Stimulated activated CD4-positive, alpha-beta T cell treated with anti-CD3 and anti-CD28 coated beads, Interleukin-4, amount 100 ng/mL, for 1 hour (primary cell): ENCODE results near the gene TLE4.
"Not testable (repeated sequence)": the region's sequence is repeated elsewhere in the genome, so short reads cannot be mapped to it uniquely, and the experiment has no call there.

ENCODE experiments used
- DNase-seq: peaks from one replicate; pipeline ENCODE4 v3.0.0-alpha.2; 2020

The TLE4 gene

GRCh38 chr9:79571309-79572031 is at the start of gene TLE4:
TSS of gene TLE4 (plus strand) at chr9:79571965. CDS start at chr9:79572791, 826 bp downstream.
- DNase-seq: peak; percentile 99

DNA sequence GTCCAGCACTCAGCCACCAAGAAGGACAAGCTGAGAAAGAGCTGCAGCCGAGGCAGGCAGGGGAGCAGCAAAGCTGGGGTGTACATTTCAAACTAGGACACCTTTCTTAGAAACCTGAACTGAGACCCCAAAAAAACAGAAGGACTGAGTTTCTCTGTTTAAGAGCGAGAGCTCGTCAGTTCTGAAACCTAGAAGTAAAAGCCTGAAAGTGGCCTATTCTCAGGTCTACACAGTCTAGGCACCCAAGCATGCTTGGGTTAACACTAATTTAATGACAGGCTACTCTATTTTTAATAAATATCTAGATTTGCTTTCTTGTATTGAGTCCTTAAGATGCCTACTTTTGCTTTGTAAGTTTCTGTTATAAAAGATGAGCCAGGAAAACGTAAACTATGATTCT is 49.0 kb upstream of the TLE4 start:
- DNase-seq: no peak

GRCh38 chr9:79524266-79524665 is 47.5 kb upstream of the TLE4 start:
- no peak for DNase-seq

- DNase-seq: no peak
Measured at GRCh38 chr9:79526149-79526672, 45.6 kb upstream of the TLE4 start.

DNA sequence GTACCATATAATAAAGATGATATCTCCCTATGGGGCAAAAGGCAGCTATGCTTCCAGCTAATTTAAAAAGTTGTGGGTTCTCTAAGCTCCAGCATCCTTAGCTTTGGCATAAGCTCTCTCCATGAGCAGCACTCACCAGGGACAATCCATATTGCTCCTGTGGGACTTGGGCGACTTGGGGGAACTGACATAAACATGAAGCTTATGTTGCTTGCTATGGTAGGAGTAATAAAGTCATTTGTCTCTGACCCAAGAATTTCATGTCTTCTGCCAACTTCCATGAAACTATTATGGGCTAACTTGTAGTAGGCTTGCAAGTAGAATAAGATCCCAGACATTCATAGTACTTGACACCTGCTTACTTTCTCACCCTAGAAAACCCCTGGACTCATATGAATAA is 36.2 kb upstream of the TLE4 start:
- no peak for DNase-seq

GRCh38 chr9:79537838-79538237 is 33.9 kb upstream of the TLE4 start:
- no peak for DNase-seq

GRCh38 chr9:79542735-79543620 is 28.8 kb upstream of the TLE4 start:
- no peak for DNase-seq

- not testable (repeated sequence) for DNase-seq
Measured at GRCh38 chr9:79544375-79544774, 27.4 kb upstream of the TLE4 start.

GRCh38 chr9:79551586-79551985 is 20.2 kb upstream of the TLE4 start:
- DNase-seq: no peak

DNA sequence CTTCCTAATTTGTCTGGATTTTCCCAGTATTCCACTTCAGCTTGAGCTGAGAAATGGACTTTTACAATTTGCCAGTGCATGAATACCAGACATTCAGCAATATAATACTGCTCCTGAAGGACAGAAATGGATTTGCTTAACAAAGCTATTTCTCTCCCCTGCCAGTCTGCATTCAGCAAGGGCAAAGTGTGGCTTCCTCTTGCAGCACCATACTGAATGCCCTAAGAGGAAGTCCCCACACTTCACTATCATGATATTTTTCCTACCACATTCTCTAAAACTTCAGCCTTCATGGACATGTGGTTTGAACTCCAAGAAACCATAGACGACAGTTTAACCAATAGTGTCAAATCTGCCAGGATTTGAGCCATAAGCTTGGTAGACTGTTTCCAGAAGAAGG is 19.8 kb upstream of the TLE4 start:
- DNase-seq: no peak

DNA sequence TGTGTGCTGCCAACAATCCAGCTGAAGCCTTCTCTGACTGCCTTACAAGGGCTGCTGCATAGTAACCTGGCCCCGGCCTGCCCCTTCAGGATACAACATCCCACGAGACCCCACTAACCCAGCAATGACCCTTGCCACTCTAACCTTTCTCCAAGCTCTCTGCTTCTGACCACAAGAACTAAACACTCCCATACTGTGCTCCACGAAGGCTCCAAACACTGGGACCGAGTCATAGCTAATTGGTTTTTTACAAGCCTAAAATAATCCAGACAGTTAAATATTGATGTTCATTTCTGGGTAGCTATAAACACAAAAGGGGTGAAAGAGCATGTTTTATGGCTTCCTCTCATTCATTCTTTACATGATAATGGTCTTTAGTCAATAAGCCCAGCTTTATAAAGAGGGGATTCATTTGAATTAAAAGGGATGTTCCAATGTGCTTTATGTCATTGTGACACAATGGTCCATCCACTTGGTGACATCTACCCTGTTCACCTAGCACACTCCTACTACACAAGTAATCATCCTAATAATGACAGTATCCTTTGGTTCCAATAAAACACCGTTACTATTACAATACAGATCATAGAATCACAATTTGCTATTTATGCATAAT is 16.2 kb upstream of the TLE4 start:
- DNase-seq: no peak

- DNase-seq: no peak
Measured at GRCh38 chr9:79559495-79560181, 12.1 kb upstream of the TLE4 start.

DNA sequence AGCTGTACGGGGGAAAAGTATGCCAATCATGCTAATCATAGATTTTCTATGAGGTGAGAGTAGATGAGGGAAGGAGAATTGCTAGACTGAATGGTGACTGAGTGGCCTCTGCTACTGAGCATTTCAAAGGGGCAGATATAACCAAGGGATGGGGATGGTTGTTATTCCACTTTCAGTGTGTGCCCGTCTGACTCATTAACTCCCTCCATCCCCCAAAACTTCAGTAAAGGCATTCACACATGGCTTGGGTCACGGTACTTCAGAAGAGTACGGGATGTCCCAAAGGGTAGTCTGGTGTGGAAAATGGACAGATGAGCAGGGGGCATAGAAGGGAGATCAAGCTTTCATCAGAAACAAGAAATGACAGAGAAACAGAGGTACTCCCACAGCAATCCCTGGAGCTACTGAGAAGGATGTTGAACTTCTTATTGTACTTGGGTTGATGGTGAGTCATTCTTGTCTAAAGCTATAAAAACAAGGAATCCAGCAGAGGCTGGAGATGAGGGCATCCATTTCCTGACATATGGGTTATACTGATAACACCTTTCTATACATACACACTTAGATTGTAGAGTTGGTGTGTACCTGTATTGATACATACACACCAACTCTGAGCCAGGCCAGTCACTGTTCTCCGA is 8.9 kb upstream of the TLE4 start:
- no peak for DNase-seq

- no peak for DNase-seq
Measured at GRCh38 chr9:79564105-79564504, 7.7 kb upstream of the TLE4 start.

DNA sequence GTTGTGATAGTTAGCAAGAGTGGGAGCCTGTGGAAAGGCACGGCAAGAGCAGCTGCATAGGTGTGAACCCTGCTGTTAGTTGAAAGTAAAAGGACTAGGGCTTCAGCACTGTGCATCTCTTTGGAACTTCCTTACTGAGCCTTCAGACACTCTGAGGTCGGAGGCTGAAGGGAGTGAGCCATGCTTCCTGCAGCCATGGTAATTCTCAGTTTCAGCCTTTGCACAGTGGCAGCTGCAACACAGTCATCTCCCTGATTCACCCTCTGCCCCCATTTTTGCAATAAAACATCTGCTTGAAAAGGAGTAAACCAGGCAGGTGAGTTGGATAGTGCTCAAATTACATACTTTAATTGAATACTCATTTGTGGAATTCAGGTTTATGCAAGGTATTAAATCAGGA is 6.5 kb upstream of the TLE4 start:
- no peak for DNase-seq

DNA sequence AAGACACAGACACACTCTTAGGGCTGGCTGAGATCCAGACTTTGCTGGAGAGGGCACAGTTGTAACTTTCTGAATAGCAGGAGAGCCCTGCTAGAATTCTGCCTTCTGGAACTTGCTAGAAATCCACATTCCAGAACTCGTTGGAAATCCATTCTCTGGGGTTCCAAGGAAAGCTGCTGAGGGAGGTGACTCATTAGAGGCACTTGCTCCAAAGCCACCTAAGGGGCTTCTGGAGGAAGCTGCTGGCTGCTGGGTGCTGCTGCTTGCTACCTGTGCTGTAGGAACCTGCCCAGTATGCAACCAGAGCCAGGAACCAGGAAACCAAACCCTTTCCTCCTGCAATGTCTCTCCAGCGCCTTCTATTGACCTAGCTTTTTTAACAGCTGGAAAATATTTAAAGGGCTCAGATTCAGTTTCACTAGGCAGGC is 4.1 kb upstream of the TLE4 start:
- DNase-seq: no peak

DNA sequence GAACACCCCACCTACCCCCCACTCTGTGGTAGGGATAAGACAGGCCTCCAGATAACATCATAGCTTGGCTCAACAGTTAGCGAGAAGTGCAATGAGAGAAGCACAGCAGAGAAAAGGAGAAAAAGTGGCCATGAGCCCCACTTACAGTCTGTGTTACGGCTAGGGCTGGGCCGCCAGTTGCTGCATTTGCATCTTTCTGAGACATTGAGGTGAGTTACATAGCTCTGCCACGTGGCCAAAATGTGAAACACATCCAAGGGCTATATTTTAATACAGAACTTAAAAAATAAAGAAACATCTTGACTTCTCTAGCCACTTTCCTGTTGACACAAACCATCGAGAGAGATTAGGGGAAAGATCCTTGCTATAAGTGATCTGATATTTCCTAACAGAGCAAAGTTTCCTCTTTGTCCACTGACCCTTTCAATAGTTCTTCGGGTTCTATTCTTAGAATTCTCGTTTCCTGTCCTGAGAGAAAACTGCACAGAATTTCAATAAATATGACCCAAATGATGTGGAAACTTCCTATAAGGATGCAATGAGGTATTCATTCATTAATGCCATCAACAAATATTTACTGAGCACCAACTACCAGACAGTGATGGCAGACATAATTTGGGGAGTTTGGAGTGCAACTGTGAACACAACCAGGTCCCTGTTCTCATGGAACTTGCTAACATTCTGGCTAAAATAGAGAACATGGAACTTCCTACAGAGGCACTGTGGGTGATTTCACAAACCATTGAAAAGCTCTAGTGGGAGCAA is 3.2 kb upstream of the TLE4 start:
- no peak for DNase-seq

- DNase-seq: no peak
Measured at GRCh38 chr9:79569814-79570447, 1.8 kb upstream of the TLE4 start.

DNA sequence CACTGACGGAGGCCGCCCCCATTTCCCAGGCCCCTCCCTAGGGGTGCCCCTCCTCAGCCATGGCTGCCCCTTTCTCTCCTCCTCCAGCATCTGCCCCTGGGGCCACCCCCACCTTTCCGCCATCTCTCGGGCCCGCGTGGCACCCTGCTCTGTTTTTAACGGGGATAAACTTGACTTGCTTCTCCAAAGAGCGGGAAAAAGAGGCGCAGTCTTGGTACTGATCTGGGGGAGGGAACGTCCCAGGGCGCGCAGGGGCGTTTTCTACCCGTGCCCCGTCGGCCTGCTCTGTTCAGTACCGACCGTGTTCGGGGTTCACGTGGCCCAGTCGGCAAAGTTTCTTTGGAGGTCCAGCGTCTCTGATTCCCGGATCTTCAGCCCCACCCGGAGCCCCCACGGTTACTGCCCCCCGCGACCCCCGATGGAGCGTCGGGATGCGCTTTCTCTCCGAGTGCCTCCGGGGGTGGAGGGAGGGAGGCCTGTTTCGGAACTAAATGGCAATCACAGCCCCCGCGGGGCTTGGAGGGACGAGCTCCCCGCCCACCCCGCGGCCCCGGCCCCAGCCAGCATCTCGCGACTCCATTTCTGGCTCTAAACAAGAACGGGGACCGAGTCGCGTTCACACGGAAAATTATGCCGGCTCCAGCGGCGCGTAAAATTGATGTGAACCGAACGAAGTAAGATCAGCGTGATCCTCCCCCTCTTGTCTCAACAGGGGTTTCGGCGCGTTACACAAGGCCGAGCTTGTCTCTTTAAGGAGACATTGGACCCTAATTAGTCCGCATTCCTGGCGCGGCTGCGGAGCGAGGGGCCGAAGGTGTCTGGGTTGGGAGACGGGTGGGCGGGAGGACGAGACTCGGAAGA is 1.1 kb upstream of the TLE4 start:
- peak; percentile 40 for DNase-seq

DNA sequence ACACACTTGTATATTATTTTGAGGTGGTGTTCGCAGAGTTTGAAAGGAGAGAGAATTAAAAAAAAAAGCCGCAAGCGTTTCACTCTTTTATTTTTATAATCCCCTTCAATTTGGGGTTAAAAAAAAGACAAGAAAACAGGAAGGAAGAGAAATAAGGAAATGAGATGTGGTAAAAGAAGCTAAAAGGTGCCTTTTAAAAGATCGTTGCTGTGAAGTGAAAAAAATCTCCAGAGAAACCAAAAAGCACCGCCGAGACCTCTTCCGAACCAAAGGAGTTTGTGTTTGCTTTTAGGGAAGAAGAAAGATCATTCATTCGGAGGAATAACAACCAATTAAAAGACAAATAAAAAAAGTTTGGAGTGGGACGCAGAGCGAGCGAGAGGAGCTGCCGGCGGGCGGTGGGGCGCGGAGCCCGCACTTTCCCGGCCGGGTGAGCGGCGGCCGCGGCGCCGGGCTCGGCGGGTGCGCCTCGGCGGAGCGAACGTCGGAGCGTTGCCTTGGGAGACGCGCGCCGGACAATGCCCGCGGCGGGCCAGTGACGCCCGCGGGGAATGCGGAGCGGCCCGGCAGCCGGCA is 355 bp downstream of the TLE4 start:
- no peak for DNase-seq
